A549 (cell line): ENCODE measurements around the gene ZNF586.

Experiments
- CHD2 ChIP-seq: fragments of 150-350 bp; IDR thresholded peaks from 2 replicates; pipeline ENCODE4 v1.6.1; 2014; ENCODE audit warnings: low read length; ENCODE audit not compliant: partially characterized antibody
- FOXS1 ChIP-seq: fragments of 250-450 bp; sonication (Bioruptor Pico); IDR thresholded peaks from 2 replicates; pipeline ENCODE4 v1.5.0; 2020; ENCODE audit warnings: mild to moderate bottlenecking, moderate library complexity
- POLR2A ChIP-seq: IDR thresholded peaks from 2 replicates; pipeline ENCODE4 v1.6.1; 2012; ENCODE audit warnings: mild to moderate bottlenecking, low read length
- ZFP36 ChIP-seq: fragments of 450-650 bp; IDR thresholded peaks from 2 replicates; pipeline ENCODE4 v1.6.1; 2014; ENCODE audit warnings: borderline replicate concordance; ENCODE audit not compliant: partially characterized antibody
- TF ChIP-seq, protein P1 (sequence below): IDR thresholded peaks from 2 replicates; pipeline ENCODE4 v1.6.1; 2012
- TF ChIP-seq, protein P2 (sequence below): fragments of >200 bp; sonication (Bioruptor Twin); formaldehyde crosslinking; IDR thresholded peaks from 3 replicates; pipeline ENCODE4 v1.5.1; 2016

DNA sequence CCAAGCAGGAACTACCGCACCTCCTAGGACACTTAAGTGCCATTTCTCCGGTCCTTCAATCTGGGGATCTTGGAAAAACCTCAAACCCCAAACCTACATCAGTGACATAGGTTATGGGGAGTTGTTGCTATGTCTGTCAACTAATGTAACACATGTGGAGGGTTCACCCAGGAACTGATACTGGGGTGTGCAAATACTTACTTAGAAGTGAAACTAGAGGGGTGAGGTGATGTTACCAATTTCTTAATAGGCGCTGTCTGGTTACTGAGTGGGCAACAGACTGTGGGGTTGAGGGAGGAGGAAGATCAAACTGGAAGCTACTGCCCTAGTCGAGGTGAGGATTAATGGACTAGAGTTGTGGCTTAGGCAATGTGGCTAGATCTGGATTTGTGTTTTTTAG lies 1.9 kb downstream of the ZNF586 start:
- TF ChIP-seq POLR2A: no peak
- TF ChIP-seq, protein P1, sequence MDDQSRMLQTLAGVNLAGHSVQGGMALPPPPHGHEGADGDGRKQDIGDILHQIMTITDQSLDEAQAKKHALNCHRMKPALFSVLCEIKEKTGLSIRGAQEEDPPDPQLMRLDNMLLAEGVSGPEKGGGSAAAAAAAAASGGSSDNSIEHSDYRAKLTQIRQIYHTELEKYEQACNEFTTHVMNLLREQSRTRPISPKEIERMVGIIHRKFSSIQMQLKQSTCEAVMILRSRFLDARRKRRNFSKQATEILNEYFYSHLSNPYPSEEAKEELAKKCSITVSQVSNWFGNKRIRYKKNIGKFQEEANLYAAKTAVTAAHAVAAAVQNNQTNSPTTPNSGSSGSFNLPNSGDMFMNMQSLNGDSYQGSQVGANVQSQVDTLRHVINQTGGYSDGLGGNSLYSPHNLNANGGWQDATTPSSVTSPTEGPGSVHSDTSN: no peak
- TF ChIP-seq ZFP36: no peak
- TF ChIP-seq CHD2: no peak
- TF ChIP-seq FOXS1 (CRISPR knock-in tag): no peak
- TF ChIP-seq, protein P2, sequence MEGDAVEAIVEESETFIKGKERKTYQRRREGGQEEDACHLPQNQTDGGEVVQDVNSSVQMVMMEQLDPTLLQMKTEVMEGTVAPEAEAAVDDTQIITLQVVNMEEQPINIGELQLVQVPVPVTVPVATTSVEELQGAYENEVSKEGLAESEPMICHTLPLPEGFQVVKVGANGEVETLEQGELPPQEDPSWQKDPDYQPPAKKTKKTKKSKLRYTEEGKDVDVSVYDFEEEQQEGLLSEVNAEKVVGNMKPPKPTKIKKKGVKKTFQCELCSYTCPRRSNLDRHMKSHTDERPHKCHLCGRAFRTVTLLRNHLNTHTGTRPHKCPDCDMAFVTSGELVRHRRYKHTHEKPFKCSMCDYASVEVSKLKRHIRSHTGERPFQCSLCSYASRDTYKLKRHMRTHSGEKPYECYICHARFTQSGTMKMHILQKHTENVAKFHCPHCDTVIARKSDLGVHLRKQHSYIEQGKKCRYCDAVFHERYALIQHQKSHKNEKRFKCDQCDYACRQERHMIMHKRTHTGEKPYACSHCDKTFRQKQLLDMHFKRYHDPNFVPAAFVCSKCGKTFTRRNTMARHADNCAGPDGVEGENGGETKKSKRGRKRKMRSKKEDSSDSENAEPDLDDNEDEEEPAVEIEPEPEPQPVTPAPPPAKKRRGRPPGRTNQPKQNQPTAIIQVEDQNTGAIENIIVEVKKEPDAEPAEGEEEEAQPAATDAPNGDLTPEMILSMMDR: no peak
